Measurements from ENCODE around the gene LIPG.
"Not testable (repeated sequence)": the region's sequence is repeated elsewhere in the genome, so short reads cannot be mapped to it uniquely, and the experiment has no call there.

Gene LIPG

DNA sequence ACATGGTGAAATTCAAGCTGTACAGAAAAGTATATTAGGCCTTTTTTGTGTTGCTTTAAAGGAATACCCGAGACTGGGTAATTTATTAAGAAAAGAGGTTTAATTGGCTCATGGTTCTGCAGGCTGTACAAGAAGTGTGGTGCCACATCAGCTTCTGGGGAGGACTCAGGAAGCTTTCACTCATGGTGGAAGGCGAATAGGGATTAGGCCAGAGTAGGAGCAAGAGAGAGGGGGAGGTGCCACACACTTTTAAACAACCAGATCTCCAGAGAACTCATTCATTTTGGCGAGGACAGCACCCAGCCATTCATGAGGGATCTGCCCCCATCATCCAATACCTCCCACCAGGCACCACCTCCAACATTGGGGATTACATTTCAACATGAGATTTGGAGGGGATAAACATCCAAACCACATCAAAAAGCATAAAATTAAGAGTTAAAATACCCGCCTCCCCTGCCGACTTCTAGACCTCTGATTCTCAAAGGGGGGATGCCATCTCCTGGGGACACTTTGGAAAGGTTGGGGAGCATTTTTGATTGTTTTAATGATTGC lies 15.1 kb upstream of the LIPG start:
- no peak for DNase-seq

DNA sequence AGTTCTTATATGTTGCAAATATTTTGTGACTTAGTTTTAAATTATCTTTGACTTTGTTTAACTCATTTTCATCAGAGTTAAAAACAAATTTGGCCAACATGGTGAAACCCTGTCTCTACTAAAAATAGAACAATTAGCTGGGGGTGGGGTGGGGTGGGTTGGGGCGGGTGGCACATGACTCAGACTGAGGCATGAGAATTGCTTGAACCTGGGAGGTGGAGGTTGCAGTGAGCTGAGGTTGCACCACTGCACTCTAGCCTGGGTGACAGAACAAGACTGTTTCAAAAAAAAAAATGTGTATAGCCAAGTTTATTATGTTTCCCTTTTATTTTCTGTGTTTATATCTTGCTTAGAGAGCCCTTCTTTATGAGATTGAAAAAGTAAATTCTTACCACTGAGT lies 14.2 kb upstream of the LIPG start:
- DNase-seq: no peak

DNA sequence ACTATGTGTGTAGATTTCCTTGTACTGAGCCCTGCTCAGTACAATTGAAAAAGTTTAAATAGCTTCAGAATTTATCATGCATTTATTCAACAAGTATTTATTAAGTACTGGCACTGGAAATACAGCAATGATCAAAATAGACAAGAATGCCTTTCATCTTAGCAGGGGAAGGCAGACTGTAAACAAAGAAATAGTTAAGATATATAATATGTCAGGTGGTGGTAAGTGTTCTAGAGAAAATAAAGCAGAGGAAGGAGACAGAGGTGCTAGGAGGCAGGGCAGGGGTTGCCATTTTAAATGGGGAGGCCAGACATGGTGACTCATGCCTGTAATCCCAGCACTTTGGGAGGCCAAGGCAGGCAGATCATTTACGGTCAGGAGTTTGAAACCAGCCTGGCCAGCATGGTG lies 13.6 kb upstream of the LIPG start:
- DNase-seq: no peak

DNA sequence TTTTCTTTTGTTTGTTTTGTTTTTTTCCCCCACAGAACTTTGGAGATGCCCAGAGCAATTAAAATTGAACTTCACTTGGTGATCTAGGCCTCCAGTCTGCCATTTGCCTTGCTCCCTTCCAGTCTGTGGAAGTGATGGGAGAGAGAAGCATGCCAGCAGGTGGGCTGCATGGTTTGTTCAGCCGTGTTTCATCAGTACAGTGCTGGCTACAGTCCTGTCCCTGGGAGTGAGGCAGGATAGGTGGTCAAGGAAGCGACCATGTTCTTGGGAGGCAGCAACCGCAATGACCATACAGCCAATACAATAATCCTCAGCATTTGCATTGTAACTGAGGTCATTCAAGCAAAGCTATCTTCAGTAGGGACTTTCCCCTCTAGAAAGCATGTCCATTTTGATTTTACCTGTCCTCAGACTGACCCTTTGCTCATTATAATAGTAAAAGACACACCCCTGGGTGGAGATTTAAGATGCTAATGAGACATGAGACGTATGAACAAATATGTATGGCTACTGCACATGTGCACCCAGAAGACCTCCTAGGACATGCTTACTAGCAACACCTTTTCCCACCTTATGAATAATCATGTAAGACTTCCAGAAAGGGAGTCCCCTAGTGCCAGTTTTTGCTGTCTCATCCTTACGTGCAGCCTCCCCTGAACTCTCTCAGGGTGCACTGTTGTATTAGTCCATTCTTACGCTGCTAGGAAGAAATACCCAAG lies 11.1 kb upstream of the LIPG start:
- no peak for DNase-seq

DNA sequence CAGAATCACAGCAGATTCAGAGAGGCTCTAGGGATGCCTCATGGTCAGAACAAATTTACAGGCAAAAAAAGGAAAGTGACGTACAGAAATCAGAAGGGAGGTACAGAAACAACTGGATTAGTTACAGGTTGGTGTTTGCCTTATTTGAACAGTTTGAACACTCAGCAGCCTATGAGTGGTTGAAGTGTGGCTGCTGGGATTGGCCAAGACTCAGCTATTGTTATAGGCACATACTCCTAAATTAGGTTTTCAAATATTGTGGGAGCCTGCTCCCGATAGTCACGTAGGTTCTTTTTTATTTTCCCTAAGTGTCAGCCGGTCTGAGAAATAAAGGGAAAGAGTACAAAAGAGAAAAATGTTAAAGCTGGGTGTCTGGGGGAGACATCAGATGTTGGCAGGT lies 8.9 kb upstream of the LIPG start:
- DNase-seq: no peak

DNA sequence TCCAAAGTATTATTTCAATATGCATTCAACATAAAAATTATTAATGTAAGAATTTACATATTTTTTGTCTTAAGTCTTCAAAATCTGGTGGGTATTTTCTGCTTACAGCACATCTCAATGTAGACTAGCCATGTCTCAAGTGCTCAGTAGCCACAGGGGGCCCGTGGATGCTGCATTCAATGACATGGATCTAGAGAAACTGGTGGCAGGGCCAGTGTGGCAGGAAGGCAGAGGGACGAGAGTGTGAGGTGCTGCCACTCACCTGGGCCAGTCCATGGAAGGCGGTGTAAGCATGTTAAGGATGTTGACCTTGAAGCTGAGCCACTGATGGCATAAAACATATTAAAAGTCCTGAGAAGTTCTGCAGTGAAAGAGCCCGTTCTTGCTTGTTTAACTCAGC lies 6.2 kb upstream of the LIPG start:
- DNase-seq: no peak

DNA sequence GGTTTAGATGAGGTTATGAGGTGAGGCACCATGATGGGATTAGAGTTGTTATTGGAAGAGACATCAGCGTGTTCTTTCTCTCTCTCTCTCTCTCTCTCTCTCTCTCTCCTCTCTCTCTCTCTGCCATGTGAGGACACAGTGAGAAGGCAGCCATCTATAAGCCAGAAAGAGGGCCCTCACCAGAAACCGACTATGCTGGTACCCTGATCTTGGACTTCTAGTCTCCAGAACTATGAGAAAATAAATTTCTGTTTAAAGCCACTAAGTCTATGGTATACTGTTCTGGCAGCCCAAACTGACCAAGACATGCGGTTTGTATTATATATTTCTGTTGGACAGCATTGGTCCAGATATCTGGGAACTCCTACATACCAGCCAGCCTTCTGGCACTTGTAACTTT lies 3.5 kb upstream of the LIPG start:
- DNase-seq: no peak

DNA sequence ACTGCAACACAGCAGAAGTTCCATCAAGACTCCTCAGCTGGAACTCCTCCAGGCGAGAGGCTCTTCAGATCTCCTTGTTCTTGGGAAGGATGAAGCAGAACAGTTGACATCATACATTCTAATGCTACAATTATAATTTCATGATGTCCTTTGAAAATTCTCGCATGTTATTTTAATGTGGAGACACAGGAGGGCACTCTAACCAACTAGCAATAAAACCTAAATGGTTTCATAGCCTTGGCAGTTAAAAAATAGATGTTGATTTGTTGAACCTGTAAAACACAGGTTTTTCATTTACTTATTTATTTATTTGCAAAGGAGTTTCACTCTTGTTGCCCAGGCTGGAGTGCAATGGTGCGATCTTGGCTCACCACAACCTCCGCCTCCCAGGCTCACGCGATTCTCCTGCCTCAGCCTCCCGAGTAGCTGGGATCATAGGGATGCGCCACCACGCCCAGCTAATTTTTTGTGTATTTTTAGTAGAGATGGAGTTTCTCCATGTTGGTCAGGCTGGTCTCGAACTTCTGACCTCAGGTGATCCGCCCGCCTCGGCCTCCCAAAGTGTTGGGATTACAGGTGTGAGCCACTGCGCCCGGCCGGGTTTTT lies 2.4 kb upstream of the LIPG start:
- DNase-seq: not testable (repeated sequence)

DNA sequence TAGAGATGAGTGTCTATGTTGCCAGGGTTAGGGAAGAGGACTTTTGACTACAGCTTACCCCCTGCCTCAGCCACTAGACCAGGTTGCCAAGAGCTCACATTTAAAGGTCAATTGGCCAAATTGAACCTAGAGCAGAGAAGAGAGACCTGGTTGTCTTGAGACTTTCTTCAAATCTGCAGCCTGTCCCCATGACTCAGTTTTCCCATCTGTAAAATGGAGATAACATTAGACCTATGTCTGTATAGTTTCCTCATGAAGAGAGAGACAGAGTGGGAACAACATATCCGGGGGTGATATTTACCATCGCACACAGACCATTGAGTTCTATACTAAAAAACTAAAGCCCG lies 1.6 kb upstream of the LIPG start:
- DNase-seq: no peak

DNA sequence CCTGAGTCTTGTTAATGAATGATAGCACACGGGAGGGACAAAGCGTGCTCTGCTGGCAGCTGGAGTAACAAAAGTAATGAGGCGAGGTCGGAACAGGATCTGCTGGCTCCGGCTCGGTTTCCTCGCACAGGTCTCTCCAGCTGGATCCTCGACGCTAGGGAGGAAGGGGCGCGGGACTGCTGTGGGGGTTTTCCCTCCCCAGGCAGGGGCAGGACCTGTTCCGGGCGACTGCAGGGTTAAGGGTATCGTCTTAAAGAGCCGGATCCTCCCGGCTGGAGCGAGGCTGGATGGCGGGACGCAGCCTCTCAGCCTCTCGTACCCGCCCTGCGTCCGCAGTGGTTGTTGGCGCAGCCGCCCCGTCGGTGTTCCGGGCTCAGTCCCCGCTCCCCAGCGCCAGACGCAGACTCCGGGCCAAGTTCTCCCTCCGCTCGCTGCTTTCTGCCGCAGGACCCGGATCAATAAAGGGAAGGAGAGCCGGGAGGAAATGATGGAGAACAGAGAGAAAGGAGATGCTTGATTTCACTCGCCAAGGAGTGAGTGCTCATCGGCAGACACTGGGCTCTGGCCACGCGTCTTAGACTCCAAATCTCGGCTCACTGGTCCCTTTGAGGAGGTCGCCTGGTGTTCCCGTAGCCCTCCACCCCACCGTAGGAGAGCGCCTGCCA lies 1.1 kb upstream of the LIPG start:
- DNase-seq: no peak

DNA sequence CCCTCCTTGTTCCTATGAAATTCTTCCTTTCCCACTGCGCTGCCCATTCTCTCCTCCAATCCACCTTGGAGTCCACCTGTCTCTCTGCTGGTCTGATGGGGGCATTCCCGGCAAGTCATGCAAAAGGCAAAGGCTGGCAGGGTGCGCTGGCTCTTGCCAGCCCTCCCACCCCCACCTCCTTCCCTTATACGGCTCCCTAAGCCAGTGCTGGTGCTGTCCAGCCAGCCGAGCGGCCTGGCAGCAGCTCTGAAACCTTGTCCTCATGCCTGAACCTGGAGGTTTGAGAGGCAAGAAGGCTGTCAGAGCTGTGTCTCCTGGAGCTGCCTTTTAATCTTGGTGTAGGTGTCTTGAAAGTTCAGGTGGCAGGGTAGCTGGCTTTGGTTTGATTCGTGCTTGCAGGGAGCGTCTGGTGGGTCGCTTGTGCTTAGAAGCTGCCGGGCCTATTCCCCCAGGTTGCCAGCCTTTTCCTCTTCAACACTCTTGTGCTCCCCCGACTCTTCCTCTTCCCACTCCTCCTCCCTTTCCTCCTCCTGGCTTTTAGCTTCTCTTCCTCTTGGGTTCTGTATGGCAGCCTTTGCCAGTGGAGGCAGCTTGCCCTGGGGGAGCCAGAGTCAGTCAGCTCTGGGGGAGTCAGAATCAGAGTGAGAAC lies 748 bp downstream of the LIPG start:
- DNase-seq: no peak

DNA sequence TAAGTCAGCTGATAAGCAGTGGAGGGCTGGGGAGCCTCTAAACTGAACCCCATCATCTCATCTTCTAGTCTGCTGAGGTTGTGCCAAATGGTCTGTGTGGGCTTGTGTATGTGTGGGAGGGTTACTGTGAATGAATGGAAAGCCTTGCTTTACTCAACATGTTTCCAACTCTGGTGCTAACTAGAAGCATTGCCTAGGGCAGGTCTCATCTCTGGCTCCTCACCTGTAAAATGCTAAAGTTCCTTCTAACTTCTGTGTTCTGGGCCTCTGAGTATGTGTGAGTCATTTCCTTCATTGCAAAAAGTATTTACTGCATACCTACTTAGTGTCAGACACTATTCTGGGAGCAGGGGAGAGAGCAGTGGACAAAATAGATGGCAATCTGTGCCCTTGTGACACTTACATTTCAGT lies 1.3 kb downstream of the LIPG start:
- DNase-seq: no peak

DNA sequence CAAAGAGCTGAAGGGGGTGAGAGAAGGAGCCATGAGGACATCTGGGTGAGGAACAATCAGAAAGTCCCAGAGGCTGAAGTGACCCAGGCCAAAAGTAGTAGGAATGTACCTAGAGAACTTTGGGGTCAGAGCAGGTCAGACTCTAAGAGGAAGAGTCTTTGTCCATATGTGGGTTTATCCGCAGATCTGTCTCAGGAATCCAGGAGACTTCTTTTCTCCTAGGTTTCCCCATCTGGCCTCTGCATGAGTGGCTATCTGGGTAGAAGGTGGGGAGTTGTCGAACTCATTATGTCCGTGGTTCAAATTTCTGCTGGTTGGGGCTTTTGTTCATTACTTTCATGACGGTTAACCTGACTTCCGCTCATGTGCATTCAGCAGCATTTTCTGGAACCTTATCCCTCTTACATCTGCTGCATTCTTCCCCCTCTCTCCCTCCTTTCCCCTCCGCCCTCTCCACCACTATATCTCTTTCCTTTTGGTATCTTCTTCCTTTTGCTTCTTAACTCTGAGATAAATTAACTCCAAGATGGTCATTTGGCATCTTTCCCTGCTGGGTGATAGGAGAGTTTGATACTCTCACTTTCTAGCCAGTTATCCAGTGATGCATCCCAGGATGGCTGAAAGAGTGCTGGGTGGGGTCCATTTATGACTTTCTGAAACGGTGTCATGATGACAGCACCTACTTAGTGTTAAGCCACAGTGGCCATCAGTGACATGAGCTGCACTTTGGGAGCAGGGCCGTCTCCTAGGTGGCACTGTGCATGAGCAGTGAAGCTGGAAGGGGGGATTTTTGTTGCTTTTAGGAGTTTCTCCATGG lies 2.1 kb downstream of the LIPG start:
- no peak for DNase-seq

DNA sequence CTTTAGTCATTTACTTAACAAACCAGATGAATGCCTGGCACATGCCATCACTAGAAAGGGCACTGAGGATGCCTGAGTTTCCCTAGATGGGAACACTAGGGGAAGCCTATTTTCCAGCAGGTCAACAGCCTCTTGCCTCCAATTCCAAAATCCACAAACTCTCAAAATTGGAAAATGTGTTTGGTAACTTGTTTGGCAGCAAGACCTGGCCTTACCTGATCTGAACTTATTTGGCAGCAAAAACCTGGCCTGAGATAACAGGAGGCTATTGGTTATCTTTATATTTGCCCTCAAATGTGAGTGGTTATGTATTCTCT lies 2.6 kb downstream of the LIPG start:
- DNase-seq: no peak

DNA sequence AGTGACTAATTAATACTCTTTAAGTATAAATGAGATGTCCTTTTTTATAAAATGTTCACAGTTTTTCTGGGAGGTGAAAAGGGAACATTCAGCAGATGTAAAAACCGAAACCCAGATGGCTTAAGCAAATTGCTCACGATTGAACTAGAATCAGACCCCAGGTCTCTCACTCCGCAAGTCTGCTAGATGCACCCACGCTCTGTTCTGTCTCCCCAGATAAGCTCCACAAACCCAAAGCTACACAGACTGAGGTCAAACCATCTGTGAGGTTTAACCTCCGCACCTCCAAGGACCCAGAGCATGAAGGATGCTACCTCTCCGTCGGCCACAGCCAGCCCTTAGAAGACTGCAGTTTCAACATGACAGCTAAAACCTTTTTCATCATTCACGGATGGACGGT lies 3.2 kb downstream of the LIPG start:
- no peak for DNase-seq

DNA sequence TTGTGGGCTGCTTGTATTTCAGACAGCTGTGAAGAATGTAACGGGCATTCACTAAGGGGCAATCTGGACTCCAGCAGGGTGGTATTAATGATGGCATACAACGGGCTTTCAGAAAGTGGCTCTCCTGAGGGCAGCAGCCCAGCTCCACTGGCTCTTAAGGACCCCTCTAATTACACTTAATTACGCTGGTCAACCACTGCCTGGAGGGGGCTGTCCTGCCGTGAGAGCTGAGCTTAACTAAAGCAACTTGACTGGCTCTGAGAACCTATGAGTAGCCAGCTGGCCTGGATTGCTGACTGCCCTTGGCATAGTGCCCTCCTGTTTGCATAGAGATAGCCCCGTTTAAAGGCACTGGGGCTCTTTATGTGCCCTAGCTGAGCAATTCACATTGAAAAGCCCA lies 3.8 kb downstream of the LIPG start:
- no peak for DNase-seq

DNA sequence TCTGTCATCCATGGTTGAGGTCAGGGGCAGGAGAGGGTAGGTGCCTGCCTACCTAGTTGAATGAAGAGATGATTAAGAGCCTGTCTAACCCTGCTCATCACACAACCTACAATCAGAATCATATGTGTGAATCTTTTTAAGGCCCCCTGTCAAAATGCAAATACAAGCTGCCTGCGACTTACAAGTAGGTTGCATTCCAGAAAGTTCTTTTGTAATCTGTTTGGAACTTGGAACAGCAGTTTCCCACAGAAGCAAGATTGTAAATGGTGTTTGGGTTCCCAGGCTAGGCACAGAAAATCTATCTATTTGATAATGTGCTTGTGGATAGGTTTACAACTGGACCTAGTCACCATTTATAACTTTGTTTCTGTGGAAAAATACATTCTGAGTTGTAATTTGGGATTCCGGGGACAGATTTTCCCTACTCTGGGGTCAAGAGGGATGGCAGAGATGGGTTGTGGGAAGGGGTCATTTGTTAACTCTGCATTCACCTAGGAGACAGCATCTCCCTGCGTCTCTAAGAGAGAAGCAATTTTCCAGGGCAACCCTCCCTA lies 4.4 kb downstream of the LIPG start:
- DNase-seq: no peak

DNA sequence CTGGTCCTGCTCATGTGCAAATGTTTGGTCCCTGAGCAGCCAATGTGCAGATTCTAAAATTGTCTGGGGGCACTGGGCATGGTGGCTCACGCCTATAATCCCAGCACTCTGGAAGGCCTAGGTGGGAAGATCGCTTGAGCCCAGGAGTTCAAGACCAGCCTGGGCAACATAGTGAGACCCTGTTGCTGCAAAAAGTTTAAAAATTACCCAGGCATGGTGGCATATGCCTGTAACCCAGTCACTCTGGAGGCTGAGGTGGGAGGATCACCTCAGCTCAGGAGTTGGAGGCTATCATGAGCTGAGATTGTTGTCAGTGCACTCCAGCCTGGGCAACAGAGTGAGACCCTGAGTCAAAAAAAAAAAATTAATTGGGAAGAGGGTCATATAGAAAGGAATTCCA lies 5.1 kb downstream of the LIPG start:
- no peak for DNase-seq

DNA sequence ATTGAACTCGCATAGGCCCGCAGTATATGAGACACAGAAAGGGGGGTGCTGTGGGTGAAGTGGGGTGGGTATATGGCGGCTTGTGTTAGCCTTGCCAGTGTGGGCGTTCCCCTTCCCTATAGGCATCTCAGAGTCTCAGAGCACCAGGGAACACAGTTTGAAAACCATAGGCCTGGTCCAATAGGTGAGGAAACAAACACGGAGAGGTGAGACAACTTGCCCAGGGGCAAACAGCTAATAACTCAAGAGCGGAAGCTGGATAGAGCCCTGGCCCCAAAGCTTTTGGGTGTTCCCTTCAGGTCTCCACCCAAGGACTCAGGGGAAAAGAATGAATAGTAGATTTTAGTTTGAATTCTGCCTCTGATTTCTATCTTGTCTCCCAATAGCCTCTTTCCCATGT lies 7.9 kb downstream of the LIPG start:
- no peak for DNase-seq

DNA sequence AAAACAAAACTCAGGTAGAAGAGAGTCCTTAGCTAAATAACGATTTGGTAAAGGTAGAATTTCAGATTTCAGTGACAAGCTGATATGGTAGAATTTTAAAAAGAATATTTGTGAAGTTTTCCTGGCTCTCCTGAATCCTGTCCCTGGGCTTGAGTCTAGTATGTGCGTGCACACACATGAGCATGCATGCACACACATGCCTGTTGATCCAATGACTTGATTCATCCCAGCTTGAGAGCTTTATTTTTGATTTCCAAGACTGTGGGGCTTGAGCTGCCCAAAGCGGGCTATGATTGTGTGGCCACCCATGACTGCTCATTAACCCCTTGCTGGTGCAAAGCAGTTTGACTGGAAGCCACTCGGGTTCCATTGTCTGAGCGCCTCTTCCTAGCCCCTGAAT lies 9.0 kb downstream of the LIPG start:
- DNase-seq: no peak

DNA sequence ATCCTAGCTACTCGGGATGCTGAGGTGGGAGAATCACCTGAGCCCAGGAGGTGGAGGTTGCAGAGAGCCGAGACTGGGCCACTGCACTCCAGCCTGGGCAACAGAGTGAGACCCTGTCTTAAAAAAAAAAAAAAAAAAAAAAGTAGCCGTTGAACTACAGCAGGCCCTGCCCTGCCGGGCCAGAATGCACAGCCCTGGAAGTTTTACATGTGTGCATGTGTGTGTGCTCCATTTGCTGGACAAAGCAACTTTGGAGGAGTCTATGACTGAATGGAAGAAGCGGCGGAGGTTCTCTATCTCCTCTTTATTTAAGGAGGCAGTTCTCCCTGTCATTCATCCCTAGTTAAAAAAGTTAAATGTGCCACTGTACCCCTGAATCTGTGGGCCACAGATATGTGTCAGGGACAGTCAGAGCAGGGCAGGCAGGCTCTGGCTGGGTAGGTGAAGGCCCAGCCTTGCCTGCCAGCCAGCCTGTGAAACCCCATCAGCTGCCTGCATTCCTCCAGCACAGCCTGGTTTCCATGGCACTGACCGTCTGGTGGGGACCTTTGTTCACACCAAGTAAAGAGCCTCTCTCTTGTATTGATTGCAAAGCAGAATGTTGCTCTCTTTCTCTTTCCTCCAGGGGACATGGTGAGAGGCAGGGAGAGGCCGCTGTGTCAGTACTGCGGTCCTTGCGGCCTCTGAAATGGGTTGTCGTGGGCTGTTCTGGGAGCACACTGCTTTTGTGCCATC lies 10.9 kb downstream of the LIPG start:
- DNase-seq: no peak

DNA sequence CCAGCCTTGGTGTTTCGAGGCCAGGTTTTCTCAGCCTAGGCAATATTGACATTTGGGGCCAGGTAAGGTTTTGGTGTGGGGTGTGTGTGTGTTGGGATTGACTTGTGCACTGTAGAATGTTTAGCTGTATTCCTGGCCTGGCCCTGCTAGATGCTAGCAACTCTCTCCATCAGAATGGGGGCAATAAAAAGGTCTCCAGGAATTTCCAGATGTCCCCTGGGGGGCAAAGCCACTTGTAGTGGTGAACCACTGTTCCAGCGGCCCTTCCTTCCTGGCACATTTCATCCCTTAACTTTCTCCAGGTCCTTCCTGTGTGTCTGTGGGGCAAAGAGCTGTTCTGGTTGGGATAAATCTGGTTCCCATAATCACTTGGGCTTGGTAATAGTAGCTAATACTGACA lies 12.0 kb downstream of the LIPG start:
- no peak for DNase-seq

Measured in CD4-positive, alpha-beta T cell treated with Interleukin-17A for 4 hours (primary cell).